ENCODE measurements around the gene RASA2.

DNA sequence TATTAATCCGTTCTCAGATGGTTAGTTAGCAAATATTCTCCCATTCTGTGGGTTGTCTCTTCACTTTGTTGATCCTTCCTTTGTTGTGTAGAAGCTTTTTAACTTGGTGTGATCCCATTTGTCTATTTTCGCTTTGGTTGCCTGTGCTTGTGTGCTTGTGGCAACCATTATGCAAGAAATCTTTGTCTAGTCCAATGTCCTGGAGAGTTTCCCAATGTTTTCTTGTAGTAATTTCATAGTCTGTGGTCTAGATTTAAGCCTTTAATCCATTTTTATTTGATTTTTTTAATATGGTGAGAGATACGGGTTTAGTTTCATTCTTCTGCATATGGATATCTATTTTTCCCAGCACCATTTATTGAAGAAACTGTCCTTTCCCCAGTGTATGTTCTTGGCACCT lies 59.8 kb downstream of the RASA2 start:
- no peak for TF ChIP-seq POLR2AphosphoS5 (IDR thresholded peaks at IDR 0.05; ENCODE audit: low read depth)
- no peak for TF ChIP-seq EZH2 (IDR thresholded peaks at IDR 0.05; ENCODE audit: low read depth, unreplicated experiment)
- TF ChIP-seq, protein P1, sequence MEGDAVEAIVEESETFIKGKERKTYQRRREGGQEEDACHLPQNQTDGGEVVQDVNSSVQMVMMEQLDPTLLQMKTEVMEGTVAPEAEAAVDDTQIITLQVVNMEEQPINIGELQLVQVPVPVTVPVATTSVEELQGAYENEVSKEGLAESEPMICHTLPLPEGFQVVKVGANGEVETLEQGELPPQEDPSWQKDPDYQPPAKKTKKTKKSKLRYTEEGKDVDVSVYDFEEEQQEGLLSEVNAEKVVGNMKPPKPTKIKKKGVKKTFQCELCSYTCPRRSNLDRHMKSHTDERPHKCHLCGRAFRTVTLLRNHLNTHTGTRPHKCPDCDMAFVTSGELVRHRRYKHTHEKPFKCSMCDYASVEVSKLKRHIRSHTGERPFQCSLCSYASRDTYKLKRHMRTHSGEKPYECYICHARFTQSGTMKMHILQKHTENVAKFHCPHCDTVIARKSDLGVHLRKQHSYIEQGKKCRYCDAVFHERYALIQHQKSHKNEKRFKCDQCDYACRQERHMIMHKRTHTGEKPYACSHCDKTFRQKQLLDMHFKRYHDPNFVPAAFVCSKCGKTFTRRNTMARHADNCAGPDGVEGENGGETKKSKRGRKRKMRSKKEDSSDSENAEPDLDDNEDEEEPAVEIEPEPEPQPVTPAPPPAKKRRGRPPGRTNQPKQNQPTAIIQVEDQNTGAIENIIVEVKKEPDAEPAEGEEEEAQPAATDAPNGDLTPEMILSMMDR (conservative IDR thresholded peaks at IDR 0.05; ENCODE audit: low read depth in 2 of 2): no peak
- no peak for TF ChIP-seq EZH2phosphoT487 (IDR thresholded peaks at IDR 0.05; ENCODE audit: unreplicated experiment)
- TF ChIP-seq, protein P2, sequence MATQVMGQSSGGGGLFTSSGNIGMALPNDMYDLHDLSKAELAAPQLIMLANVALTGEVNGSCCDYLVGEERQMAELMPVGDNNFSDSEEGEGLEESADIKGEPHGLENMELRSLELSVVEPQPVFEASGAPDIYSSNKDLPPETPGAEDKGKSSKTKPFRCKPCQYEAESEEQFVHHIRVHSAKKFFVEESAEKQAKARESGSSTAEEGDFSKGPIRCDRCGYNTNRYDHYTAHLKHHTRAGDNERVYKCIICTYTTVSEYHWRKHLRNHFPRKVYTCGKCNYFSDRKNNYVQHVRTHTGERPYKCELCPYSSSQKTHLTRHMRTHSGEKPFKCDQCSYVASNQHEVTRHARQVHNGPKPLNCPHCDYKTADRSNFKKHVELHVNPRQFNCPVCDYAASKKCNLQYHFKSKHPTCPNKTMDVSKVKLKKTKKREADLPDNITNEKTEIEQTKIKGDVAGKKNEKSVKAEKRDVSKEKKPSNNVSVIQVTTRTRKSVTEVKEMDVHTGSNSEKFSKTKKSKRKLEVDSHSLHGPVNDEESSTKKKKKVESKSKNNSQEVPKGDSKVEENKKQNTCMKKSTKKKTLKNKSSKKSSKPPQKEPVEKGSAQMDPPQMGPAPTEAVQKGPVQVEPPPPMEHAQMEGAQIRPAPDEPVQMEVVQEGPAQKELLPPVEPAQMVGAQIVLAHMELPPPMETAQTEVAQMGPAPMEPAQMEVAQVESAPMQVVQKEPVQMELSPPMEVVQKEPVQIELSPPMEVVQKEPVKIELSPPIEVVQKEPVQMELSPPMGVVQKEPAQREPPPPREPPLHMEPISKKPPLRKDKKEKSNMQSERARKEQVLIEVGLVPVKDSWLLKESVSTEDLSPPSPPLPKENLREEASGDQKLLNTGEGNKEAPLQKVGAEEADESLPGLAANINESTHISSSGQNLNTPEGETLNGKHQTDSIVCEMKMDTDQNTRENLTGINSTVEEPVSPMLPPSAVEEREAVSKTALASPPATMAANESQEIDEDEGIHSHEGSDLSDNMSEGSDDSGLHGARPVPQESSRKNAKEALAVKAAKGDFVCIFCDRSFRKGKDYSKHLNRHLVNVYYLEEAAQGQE (IDR thresholded peaks at IDR 0.05; ENCODE audit: unreplicated experiment): no peak

All from GM23338 (cell line).